Cardiac fibroblast (primary cell): ENCODE measurements around the gene TIMM8B.

Source experiments
- DNase-seq, 2 donors: peaks; one replicate each; pipeline versions ENCODE4 v3.0.0 to v3.0.0-alpha.2; 2010; ENCODE audit warnings: low read depth in 2 of 2
- H3K4me3 ChIP-seq, 2 donors: replicated peaks in 1 of 2; 1 replicate in 1 of 2; 2 replicates in 1 of 2; pipeline ENCODE4 v1.5.1; 2011; ENCODE audit warnings: low read depth in 2 of 2, low read length in 2 of 2, mild to moderate bottlenecking in 2 of 2, moderate library complexity in 1 of 2
- CTCF ChIP-seq: IDR thresholded peaks from one replicate; pipeline ENCODE4 v1.5.1; 2011; ENCODE audit warnings: low read depth, mild to moderate bottlenecking, low read length, inconsistent platforms

TIMM8B gene

GRCh38 chr11:112085822-112086421 is 634 bp downstream of the TIMM8B start:
- DNase-seq: peak; percentile 32 to 46
- H3K4me3 ChIP-seq: peak overlapping the region; percentile 80 to 95
- no peak for TF ChIP-seq CTCF

DNA sequence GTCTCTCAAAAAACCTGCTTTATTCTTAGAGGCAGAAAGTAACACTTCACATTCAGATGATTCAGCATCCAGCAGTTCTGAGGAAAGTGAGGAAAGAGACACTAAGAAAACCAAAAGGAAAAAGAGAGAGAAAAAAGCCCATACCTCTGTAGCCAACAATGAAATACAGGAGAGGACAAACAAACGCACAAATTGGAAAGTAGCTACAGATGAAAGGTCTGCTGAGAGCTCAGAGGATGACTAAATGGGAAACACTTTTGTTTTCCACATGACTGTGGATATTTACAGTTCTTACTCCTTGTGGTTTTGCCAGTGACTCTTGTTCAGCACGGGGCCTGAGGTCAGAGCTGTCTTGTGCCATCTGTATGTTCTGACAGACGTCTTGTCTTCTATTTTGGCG is 3.8 kb downstream of the TIMM8B start:
- no peak overlapping the region for H3K4me3 ChIP-seq
- peak; percentile 18 to 71 for DNase-seq
- no peak for TF ChIP-seq CTCF

DNA sequence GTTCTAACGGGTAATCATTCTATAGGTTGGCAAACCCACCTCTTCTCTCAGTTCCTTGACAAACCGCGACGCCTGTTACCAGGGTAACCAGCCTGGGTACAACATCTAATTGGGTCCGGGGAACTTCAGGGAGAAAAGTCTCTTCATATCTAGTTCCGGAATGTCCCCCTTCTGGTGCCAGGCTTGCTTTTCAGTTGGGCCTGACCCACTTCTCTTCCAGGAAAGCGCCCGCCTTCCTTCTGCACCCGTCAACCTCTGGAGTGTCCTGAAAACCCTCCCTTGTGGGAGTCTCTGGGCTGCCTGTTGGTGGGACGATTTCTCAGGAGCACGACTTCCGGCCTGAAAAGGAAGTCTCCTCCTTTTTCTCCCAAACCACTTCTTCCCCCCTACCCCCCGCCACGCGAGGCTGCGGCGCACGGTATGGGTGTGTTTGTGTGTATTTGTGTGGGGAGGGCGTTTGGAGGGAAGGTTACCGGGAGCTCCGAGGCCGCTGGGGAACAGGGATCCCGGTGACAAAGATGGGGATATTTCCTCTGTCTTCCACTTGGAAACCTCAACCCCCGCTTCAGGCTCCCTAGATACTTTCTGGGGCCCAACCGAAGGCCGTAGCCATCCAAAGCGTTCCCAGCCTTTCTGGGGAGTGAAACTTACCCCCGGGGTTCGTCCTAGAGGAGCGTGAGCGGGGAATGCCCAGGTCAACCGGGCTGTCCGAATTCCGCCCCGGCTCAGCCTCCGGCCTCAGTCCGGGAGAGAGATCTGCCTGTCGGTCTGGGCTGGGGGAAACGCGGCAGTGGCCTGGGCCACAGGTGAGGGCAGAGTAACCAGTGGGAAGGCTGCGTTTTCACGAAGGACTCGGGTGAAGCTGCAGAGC is 12.4 kb downstream of the TIMM8B start, which contains the start of the genes NKAPD1 and PIH1D2:
Gene NKAPD1 (plus strand): TSS at position 359 of the 871 bp plus-strand sequence. CDS start 1,276 bp downstream, outside the sequence.
Gene PIH1D2 (minus strand): TSS at position 77 of the 871 bp plus-strand sequence. CDS start 843 bp downstream, outside the sequence.
- peak; percentile 96 for DNase-seq
- TF ChIP-seq CTCF: peak; percentile 13
- peak within 1 kb of the TSS; percentile 75 to 87 for H3K4me3 ChIP-seq

GRCh38 chr11:112062923-112063322 is 23.6 kb downstream of the TIMM8B start:
- TF ChIP-seq CTCF: no peak
- no peak for DNase-seq
- H3K4me3 ChIP-seq: no peak overlapping the region

GRCh38 chr11:112058103-112058502 is 28.5 kb downstream of the TIMM8B start:
- no peak overlapping the region for H3K4me3 ChIP-seq
- TF ChIP-seq CTCF: no peak
- DNase-seq: no peak

DNA sequence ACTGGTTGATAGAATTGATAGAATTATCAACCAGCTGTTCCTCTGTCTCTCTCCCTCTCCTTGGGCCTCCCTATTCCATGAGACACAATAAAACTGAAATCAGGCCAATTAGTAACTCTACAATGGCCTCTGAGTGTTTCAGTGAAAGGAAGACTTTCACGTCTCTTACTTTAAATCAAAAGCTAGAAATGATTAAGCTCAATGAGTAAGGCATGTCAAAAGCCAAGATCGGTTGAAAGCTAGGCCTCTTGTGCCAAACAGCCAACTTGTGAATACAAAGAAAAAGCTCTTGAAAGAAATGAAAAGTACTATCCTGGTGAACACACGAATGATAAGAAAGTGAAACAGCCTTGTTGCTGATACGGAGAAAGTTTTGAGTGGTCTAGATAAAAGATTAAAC is 29.4 kb downstream of the TIMM8B start:
- no peak for TF ChIP-seq CTCF
- DNase-seq: no peak

More for the DNA sequence above, 29.4 kb downstream of the TIMM8B start:
- no peak overlapping the region for H3K4me3 ChIP-seq
